Stimulated activated CD8-positive, alpha-beta memory T cell treated with anti-CD3 and anti-CD28 coated beads, Interleukin-7, amount 100 ng/mL, for 1 hour (primary cell): ENCODE data around the gene SGCA.
A peak's percentile ranks its signal among the peaks of the same experiment; 100 is the strongest.

Experiments used
- DNase-seq, 2 donors: peaks; one replicate each; pipeline ENCODE4 v3.0.0-alpha.2; 2020; ENCODE audit warnings: low read depth in 2 of 2

Gene SGCA

DNA sequence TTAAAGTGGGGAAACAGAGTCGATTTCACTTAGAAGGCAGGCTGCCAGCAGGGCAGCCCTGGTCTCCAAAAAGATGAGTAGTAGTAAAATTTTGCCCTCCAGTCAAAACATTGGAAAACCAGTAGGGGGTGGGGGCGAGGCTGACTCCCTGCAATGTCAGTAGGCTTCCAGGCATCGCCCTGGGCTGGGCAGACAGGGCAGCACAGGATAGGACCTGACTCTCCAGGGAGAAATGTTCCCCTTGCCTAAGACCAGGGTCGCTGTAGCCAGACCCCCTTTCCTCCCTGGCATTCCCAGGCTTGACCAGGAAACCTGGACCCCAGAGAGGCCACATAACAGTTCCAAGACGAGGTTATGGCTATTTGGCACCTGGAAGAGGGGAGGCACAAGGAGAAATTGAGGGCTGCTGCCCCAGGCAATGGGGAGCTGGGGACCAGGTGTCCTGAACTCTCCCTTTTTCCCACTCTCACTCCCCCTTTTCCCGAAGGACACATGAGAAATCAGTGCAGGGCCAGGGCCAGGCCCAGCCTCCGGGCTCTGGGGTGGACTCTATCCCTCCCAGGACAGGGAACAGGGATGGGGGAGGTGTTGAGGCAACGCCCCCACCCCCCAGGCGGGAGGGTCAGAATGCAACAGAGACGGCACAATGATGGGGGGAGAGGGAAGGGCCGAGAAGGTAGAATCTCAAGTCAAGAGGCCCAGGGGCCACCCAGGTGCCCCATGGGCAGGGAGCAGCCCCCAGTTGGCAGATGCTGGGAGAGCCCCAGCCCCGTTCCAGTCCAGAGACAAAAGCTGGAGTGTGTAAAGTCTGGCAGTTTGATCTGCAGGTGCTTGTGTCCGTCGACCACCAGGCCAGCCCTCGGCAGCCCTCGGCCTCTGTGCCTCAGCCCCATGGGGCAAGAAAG is 31.3 kb upstream of the SGCA start:
- no peak for DNase-seq

- no peak for DNase-seq
These were observed 30.3 kb upstream of the SGCA start for GRCh38 chr17:50135316-50136095.

DNA sequence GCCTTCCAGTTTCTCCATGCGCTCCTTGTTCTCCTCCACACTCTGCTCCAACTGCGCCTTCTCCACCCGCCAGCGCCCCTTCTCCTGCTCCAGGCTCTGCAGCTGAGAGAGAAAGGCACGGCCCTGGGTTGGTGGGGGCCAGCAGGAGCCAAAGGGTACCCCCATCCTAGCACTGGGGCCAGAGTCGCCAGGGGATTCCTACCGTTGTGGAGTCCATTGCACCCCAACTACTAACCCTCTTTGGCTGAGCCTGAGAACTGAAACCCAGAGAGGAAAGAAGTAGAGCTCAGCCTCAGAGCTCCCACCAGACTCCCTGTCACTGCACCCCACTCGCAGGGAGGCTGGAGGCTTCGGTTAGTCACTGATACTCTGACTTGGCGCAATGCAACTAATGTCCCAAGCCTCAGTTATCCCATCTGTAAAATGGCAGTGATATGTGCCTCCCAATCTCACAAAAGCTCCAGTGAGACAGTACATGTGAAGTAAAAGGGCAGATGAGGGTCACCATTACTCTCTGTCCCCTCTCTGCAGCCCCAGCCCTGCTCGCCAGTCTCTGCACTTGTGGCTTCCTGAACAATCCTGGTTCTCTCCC is 29.6 kb upstream of the SGCA start:
- no peak for DNase-seq

- DNase-seq: no peak
These were observed 28.8 kb upstream of the SGCA start for GRCh38 chr17:50137042-50137441.

- DNase-seq: no peak
These were observed 26.5 kb upstream of the SGCA start for GRCh38 chr17:50139185-50139783.

DNA sequence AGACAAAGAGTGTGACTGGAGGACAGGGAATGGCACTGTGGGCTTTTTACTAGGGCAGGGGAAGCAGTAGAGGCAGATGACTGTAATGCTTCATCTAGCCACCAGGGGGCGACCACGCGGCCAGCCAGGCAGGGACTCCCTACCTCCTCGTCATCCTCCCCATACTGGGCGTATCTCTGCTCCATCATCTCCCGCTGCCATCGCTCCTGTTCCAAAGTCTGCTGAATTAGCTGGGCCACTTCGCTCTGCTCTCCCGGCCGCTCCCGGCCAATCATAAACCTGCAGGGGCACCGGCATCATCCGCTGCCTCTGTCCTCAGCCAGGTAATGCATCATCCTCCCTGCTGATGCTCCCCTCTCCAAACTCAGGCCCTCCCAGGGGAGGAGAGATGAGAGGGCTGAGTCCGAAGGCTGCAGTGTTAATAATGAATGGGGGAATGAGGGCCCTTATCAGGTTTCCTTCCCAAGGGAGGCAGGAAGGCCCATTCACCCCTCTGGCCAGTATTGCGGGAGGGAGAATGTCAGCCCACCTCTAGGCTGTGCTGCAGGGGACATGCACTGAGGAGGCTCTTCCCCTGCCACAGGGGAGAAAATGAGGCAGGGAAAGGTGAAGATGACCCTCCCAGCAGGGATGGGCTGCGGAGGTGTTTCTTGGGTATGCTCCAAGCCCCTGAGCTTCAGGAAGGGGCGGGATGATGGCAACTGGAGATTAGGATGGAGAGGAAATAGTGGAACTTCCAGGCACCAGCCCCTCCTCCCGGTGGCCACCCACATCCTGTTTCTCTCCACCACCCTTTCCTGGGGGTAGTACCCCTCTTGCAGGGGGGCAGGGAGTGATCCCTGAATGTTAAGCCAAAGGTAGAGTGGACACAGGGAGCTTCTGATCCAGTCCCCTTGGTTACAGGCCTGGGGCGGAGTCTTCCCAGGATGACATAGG is 25.6 kb upstream of the SGCA start:
- peak in 1 of 2 donors; percentile 77 for DNase-seq

DNA sequence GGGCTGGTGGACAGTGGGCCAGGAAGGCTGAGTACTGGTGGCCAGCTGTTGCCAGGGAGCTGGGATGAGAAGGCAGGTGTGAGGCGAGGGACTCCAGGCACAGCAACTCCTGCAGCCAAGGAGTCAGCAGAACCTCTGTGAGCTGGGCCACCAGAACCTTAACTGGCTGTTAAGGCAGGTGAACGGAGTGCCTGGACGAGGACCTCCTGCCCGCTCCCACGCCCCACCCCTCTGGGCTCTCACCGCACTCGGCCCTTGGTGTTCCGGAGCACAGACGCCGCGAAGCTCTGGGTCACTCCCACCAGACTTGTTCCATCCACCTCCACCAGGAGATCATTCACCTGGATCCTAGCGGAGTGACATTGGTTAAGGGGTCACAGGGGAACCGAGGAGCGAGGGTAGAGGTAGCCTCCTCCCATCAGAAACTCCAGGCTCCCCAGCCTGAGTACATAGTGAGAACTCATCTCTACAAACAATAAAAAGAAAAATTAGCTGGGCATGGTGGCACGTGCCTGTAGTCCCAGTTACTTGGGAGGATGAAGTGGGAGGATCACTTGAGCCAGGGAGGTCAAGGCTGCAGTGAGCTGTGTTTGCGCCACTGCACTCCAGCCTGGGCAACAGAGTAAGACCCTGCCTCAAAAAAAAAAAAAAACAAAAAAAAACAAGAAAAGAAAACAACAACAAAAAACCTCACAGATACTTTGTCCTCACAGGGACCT is 24.6 kb upstream of the SGCA start:
- DNase-seq: no peak

DNA sequence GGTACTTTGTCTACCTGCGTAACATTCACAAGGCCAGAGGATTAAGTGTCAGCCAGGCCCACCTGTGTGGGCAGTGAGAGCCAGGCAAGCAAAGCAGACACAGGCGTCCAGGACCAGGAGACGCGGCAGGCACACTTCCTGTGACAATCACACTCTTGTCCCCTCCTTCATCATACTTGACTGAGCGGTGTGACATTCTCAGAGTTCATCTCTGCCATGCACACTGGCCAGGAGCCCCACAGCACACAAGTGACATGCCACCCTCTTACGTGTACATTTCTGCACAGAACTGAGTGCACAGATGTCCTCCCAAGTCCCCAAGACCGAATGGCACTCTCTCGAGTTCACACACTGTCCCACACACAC is 24.1 kb upstream of the SGCA start:
- no peak for DNase-seq

DNA sequence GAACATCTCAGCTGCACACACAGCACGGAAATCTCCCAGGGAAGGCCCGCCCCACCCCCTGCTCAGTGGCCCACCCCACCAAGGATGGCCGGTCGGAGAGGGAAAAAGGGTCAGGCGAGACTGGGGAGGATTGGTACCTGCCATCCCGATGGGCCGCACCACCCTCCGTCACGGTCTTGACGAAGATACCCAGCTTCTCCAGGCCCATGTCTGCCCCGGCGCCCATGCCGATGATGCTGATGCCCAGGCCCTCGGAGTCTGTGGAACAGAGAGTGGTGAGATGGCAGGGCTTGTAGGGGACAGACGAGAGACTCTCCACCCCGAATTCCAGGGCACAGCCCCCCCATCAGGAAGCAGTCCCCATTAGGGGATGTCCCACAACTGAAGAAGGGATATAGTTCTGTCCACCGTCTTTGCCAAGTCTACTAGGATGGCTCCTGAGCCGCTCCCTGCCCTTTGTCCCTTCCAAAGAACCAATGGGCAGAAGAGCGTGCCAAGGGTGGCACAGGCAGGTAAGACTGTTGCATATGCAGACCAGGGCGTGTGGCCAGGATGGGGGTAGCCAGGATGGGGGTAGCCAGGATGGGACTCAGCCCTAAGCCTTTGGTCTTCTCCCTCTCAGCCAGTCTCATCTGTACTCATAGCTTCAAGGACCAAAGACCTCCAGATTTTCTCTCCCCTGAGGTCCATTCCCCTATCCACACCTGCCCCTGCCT is 22.2 kb upstream of the SGCA start:
- DNase-seq: no peak

DNA sequence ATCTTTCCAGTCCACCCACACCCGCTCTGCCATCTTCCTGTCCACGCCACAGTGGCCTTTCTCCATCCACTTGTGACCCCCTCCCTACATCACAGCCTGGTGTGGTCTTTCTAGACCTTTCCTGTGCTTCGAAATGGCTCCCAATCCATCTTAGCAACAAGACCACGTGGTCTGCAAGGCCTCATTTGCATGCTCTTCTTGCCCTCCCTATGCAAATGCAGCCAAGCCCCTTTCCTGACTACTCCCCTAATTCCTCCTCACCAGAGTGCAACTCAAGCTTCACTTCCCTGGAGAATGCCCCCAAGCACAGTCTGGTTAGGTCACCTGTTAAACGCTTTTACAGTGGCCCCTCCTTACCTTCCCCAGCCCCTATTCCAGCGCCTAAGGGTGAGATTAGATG is 21.4 kb upstream of the SGCA start:
- no peak for DNase-seq

DNA sequence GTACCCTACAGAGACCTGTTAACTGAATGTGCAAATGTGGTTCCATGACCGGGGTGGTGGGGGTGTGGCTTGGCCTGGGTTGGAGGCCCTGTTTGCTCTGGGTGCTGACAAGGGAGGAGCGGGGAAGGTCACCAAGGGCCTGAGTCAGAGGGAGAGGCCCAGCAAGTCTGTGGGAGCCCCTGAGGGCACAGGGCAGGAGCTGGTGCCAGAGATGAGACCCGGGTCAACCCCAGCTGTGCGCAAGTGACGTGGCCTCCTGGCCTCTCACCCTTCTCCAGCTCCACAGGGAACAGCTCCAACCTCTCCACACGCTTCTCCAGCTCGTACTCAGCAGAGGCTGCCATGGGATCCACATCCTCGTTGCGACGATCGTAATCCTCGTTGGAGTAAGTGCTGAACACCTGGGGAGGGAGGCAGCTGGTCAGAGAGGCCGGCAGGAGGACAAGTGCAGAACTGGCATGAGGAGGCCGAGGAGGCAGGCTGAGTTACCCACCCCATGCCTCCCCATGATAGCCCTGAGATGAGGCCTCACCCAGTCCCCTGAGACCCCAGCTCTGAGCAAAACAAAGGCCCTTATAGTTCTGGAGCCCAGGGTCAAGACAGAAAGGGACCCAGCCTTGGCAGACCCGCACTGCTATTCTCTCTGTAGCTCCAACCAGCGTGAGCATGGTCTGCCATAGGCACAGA is 20.8 kb upstream of the SGCA start:
- no peak for DNase-seq

DNA sequence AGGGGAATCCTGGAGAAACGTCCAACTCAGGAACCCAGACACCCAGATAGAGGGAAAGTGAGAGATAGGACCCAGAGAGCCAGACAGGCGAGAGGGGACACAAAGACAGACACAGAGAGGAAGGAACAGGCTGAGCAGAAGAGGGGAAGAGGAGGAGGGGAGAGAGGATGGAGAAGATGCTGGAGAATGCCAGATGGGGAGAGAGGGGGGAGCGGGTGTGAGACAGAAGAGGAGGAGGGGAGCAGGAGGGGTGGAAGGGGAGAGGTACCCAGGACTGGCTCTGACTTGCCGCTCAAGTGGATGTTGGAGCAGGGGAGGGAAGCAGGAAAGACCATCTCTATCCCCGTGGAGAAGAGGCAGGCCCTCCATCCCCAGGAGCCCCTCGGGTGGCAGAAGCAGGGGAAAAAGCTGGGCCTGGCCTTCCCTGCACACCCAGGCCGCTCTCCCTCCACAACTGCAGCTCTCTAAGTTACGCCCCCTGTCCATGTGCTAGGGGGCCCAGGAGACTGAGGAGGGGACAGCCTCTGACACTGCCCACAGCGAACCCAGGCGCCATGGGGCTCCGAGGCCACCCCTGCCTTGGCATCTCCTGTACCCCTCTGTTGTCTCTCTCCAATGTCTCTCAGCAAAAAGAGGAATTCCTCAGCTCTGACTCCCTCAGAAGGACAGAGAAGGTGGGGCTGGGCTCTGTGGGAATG is 20.1 kb upstream of the SGCA start:
- DNase-seq: no peak

GRCh38 chr17:50146230-50146926 is 19.4 kb upstream of the SGCA start:
- no peak for DNase-seq

- DNase-seq: no peak
These were observed 18.7 kb upstream of the SGCA start for GRCh38 chr17:50146927-50147665.

DNA sequence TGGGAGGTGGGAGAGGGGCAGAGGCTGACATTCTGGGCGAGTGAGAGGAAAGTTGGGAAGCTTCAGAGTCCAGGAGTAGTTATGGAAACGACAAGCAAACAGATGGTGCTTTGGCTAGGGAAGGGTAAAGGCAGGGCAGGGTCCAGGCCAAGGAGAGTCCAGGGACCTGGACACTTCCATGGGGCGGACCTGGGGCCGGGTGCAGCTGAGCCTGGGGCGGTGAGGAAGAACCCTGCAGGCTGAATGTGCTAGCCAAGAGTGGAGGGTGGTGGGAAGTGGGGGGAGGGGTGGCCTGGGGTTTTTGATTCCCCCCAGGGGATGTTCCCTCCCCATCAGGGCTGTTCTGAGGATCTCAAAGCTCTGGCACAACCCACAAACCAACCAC is 18.0 kb upstream of the SGCA start:
- DNase-seq: no peak

GRCh38 chr17:50148226-50149090 is 17.3 kb upstream of the SGCA start:
- peak; percentile 53 to 54 for DNase-seq

DNA sequence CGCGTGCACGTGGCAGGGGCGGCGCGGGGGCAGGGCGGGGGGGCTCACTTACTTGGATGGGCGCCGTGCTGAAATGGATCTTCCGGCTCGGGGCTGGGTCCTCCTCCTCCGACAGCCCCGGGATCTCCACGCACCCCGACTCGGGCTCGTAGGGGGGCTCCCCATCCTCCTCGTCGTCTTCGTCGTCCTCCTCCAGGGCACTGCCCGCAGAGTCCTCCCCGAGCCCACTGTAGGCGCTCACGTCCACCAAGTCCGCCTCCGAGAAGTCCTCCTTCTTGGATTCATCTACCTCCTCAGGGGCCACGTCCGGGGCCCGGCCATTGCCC is 16.8 kb upstream of the SGCA start:
- DNase-seq: no peak
